Epithelial cell of prostate (primary cell): ENCODE data around the gene FAM107A.

Experiments
- DNase-seq: peaks from one replicate; pipeline ENCODE4 v3.0.0-alpha.2; 2011; ENCODE audit warnings: low read depth, low spot score
- H3K27ac ChIP-seq: fragments of 450-650 bp; 2 replicates; pipeline ENCODE4 v1.5.1; 2017; ENCODE audit warnings: mild to moderate bottlenecking

Gene FAM107A

DNA sequence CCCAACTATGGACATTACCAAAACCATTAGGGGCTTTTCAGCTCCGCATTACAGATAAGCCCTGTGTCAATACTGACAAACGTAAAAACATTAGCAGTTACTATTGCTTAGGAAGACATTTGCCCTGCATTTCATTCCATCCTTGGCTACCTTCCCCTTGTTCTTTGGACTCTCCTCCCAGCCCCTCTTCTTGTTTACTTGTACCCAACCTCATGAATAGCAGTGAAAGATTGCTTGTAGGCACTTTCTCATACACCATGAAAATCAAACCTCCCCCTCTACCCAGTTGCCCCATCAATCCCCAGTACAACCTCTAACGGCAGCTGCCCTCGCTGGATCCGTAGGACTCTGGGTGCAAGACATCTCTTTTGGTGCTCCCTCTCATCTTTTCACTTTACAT, 16.9 kb upstream of the FAM107A start:
- H3K27ac ChIP-seq, result no peak overlapping the region
- DNase-seq, result no peak

- no peak for DNase-seq
- no peak overlapping the region for H3K27ac ChIP-seq
These were observed 14.6 kb upstream of the FAM107A start for GRCh38 chr3:58591517-58592510.

- DNase-seq, result no peak
- H3K27ac ChIP-seq, result no peak overlapping the region
These were observed 10.9 kb upstream of the FAM107A start for GRCh38 chr3:58588030-58588614.

GRCh38 chr3:58586776-58587192, 9.6 kb upstream of the FAM107A start:
- no peak overlapping the region for H3K27ac ChIP-seq
- no peak for DNase-seq

DNA sequence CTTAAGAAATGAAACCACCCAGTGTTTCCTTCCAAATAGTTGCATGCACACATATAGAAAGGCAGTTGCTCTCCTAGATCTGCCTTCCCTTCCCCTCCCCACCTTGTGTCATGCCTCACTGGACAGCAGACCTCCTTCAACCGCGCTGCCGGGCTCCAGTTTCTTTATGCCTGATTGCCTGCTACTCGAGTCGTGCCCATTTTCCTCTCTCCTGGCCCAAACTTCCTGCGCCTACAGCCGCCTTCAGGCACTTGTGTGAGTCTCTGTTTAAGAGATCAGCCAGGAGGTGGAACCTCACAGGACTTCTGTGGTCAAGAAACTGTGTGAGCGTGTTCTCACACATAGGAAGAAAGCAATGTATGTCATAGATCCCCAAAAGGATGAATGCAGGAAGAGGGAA, 8.8 kb upstream of the FAM107A start:
- no peak overlapping the region for H3K27ac ChIP-seq
- no peak for DNase-seq

DNA sequence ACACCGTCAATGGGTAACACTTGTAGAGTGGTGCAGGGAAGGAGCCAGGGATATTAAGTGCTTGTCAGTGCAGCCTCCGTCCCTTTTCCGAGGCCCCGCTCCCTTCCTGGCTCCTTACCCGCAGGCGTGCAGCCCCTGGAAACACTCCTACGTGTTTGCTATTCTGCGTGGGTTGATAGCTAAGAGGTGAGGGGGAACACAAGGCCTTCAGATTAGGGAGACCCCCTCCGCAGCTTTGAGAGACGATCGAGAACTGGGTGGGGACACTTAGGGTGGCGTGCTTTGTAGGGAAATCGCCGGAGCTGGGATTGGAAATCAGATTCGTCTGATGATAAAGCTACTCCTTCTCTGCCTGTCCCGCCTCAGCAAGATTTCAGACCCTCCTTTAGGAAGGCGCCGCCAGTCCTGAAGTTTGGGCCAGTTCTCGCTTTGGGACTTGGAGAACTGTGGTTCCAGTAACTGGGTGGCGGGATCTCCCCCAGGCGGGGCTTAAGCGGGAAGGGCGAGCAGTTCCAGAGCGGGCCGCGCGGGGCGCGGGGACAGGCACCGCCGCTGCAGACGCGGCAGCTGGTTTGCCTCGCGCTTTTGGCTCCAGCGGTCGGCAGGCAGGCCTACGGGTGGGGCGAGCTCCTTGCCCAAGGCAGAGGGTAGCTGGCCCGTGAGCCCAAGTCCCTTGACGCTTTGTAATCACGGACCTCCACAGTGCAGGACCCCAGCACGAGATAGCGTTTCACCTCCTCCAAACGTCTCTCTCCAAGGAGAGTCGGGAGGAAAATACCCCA, 8.0 kb upstream of the FAM107A start:
- H3K27ac ChIP-seq, result no peak overlapping the region
- DNase-seq, result no peak

DNA sequence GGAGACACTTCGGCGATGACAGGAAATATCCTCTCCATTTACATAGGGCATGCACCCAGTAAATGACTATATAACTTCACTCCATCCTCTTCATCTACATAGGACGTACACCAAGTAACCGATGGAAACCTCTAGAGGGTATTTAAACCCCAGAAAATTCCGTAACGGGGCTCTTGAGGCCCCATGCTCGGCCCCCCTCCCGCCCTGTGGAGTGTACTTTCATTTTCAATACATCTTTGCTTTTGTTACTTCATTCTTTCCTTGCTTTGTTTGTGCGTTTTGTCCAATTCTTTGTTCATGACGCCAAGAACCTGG, 7.5 kb upstream of the FAM107A start:
- H3K27ac ChIP-seq, result no peak overlapping the region
- no peak for DNase-seq

DNA sequence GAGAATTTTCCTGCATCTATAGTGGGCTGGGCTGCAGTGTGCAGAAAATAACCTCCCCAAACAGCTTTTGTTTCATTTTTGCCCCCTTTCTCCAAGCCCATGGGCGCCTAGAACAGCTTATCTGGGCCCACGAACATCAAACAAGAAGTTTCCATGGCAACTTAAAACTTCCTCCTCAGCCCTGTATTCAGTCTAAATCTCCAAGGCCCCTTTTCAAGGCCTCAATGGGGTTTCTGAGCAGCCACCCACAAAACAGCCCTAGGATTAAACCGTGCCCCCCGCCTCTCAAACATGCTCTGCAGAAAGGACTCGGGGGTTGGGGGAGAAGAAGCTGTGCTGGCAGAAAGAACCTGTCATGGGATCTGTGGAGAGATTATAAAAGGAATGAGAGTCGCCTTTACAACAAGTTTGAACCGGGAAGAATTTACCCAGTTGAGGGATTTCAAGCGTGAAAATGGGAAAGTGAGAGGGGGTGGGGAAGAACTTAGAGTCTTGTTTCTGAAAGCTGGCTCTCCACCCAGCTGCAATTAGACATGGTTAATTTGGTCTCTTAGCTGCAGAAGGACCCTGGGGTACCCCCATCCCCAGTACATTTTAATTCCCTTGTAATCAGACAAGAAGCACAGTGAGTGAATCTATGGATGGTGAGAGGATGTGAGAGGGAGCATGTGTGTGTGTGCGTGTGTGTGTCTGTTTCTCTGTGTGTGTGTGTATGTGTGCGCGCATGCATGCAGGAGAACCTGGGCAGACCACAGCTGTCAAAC, 4.3 kb upstream of the FAM107A start:
- DNase-seq, result no peak
- H3K27ac ChIP-seq, result no peak overlapping the region

GRCh38 chr3:58580826-58581327, 3.7 kb upstream of the FAM107A start:
- no peak for DNase-seq
- H3K27ac ChIP-seq, result no peak overlapping the region

DNA sequence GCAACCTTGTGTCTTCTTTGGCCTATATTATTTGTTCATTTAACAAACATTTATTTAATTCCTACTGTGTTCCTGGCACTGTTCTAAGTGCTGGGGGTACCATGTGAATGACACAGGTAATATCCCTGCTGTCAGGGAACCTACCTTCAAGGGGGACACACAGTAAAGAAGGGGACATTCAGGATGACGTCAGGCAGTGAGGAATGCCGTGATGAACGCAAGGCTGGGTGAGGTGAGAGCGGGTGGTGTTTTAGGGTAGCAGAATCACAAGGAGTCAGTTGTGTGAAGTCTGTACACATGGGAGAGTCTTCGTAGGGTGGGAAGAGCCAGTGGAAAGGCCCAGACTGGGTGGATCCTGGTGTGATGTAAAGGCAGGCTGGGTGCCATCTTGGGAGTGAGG, 1.7 kb upstream of the FAM107A start:
- no peak for DNase-seq

DNA sequence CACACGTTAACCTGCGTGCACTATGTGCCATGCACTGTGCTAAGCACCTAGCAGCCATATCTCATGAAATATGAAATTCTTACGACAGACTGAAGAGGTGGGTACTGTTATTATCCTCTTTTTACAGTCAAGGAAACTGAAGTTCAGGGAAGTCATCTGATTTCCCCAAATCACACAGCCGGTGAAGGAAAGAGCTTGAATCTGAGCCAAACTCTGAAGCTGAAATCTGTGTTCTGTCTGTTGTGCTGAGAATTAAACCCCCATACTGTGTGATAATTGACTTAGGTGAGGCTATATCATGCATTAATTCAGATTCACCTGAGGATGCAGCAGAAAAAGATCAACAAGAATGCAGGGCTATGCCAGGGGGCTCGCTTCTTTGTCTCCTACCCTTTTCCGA, 475 bp downstream of the FAM107A start:
- DNase-seq, result no peak
- no peak overlapping the region for H3K27ac ChIP-seq

More for the DNA sequence above, 1.7 kb upstream of the FAM107A start:
- no peak overlapping the region for H3K27ac ChIP-seq

- no peak overlapping the region for H3K27ac ChIP-seq
- no peak for DNase-seq
These were observed 1.1 kb downstream of the FAM107A start for GRCh38 chr3:58575971-58576652.

DNA sequence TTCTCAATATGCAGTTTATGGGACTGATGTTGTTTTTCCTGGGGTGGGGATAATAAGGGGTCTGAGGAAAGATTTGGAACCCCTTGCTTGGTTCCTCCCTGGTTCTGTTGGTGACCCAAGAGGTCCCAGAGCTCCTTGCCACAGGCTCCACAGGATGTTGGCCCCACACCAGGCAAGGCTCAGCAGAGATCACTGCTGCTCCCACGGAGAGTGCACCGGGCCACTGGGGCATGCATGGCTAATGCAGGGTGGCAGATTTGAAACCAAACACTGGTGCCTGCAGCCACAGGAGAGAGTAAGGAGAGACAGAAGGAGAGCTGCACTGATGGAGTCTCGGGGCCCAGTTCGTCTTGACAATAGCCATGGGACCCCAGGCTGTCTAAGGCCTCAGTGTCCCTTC, 2.5 kb downstream of the FAM107A start:
- no peak for DNase-seq
- no peak overlapping the region for H3K27ac ChIP-seq

DNA sequence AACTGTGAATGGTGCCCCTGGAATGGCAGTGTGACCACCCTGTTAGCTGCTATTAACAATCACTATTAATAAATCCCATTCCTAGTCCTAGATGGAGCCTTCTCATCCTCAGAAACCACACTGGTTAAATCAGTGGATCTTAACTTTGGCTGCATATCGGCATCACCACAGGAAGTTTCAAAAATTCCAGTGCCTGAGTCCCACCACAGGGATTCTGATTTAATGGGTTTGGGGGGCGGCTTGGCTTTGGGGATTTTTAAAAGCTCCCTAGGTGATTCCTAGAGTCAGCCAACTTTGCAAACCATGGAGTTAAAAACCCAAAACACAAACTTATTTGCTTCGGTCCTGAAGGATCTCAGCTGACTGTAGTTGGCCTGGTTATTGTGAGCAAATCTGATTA, 3.1 kb downstream of the FAM107A start:
- H3K27ac ChIP-seq, result no peak overlapping the region
- DNase-seq, result no peak

DNA sequence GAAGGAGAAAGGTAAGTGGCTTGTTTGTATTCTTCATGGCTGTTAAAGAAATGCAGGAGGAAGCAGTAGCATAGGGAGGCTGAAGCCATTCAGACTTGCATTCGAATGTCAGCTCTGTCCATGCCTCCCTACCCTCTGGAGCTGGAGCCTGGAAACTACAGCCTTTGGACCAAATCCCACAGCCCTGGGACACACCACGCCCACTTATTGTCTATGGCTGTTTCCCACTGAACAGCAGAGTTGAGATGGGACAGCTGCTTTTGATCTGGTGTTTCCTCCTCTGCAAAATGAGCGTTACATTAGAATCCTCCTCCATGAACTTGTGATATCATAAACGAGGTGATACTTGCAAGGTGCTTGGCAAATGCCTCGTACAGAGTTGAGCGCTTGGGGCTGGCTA, 3.6 kb downstream of the FAM107A start:
- DNase-seq, result no peak
- H3K27ac ChIP-seq, result no peak overlapping the region

DNA sequence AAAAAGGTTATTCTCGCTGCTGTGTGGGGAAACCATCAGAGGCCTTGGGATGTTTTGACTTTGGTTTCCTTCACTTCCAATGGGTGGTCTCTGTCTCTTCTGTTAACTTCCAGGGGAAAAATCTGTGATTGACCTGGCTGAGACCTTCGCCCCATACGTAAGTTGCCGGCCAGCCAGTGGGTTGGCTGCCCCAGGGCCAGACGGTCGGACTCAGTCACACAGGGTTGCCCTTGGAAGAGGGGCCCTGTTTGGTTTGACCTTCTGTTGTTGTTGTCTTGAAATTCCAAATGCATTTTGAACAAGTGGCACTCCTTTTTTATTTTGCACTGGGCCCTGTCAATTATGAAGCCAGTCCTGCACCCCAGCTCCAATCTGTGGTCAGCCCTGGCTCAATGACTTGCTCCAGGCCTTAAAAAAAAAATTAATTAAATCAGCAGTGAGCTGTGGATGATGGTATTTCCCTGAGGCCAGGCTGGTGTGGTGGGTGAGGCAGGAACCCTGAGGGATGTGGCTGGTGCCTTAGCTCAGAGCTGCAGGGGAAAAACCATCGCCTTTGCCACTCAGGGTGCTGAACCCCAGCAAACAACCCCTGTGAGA, 4.5 kb downstream of the FAM107A start:
- DNase-seq, result no peak
- H3K27ac ChIP-seq, result no peak overlapping the region

DNA sequence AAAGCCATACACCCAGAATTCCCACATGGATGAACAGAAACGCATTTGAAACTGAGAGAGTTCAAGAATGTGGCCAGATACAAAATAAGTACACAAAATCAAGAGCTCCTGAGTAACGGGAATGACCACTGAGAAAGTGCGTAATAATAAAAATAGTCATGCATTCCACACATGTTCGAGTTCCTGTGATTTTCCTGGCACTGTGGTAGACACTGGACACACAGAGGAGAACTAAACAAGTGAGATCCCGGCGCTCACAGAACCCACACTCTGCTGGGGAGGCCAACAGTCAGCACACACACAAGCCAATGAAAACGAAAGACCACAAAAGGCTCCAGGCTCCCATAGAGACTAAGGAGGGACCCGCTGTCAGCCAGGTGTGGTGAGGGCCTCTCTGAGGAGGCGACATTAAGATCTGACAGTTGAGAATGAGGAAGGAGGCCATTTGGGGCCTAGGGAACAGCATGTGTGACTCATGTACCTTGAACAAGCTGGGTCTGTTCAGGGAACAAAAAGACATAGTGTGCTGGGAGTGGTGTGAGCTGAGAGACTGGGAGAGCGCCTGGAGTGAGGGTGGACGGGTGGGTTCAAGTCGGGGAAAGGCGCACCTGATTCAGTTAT, 5.1 kb downstream of the FAM107A start:
- DNase-seq, result peak; percentile 8
- no peak overlapping the region for H3K27ac ChIP-seq

DNA sequence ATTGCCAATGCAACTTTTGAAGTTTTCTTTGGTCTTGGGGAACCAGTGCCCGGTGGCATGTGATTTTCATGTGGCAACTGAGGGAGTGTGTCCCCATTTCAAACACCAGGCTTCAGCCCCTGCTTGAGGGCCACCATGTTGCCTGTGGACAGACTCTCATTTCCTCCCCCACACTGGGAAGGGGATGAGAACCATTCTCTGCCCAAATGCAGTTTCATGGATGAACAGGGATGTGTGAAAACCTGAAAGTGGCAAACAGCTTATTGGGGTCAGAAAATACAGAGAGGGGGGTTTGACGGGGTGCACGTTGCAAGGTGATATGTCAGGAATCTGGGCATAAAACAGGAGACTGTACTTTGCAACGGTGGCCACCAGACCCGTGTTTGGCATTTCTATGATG, 6.3 kb downstream of the FAM107A start:
- H3K27ac ChIP-seq, result no peak overlapping the region
- no peak for DNase-seq
